Measurements from ENCODE around the gene CSRP3.

Gene CSRP3

GRCh38 chr11:19234231-19234817, 32.5 kb upstream of the CSRP3 start:
- H3K36me3 Mint-ChIP-seq = peaks cover 42% of the 10 kb centered on the region
- peaks cover 13% of the 10 kb centered on the region for H3K4me1 Mint-ChIP-seq
- no peaks in the 10 kb centered on the region for H3K9me3 Mint-ChIP-seq
- ATAC-seq = no peak
- no peak overlapping the region for H3K4me3 Mint-ChIP-seq
- H3K27ac Mint-ChIP-seq = no peak overlapping the region
- DNase-seq (ENCODE audit: low spot score in 2 of 2) = no peak

GRCh38 chr11:19232910-19233503, 31.2 kb upstream of the CSRP3 start:
- Mint-ChIP-seq H3K9me3 (no peaks in the 10 kb centered on the region), H3K27ac (peak overlapping the region; percentile 45), H3K36me3 (peaks cover 29% of the 10 kb centered on the region), H3K4me3 (no peak overlapping the region), H3K4me1 (peaks cover 13% of the 10 kb centered on the region)
- ATAC-seq (no peak), DNase-seq (ENCODE audit: low spot score in 2 of 2) (no peak)

DNA sequence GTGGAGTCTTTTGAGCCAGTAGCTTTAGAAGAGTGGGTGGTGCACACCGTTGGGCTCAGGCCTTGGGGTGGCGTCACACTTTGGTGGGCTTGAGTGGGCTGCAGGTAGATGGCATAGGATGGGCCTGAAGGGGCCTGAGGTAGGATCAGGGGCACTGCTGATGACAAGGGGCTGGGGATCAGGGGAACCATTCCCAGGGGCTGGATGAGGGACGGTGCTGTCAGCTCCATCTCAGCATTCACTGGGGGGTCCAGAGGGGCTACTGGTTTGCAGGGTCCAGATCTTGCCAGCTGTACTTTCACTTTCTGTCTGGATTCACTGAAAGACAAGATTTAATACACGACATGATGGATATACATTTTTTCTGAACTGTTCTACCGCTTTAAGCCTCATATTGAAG, 27.9 kb upstream of the CSRP3 start:
- ATAC-seq (peak; percentile 13), DNase-seq (ENCODE audit: low spot score in 2 of 2) (no peak)
- Mint-ChIP-seq H3K9me3 (no peaks in the 10 kb centered on the region), H3K4me1 (peaks cover 13% of the 10 kb centered on the region), H3K4me3 (no peak overlapping the region), H3K36me3 (peaks cover 7% of the 10 kb centered on the region), H3K27ac (peak overlapping the region; percentile 38)

DNA sequence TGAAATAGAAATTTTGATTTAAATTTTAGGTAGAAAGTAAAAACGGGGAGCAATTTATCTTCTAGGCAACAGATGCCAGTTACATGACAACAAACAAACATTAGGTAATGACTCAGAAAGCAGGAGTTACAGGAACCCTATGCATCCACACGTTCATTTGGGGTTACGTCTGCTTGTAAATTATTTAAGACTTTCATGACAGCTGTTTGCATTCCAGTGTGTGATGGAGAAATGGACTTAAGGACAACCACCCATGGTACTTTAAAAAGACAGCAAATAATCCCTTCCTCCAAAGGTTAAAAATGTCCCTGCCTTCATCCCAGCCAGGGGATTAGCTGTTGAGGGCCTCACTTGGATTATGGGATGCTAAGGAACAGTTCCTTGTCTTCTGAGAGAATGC, 27.2 kb upstream of the CSRP3 start:
- no peaks in the 10 kb centered on the region for H3K36me3 Mint-ChIP-seq
- no peak for DNase-seq (ENCODE audit: low spot score in 2 of 2)
- no peaks in the 10 kb centered on the region for H3K9me3 Mint-ChIP-seq
- peaks cover 13% of the 10 kb centered on the region for H3K4me1 Mint-ChIP-seq
- no peak for ATAC-seq
- no peak overlapping the region for H3K27ac Mint-ChIP-seq
- H3K4me3 Mint-ChIP-seq = no peak overlapping the region

GRCh38 chr11:19226378-19227195, 24.8 kb upstream of the CSRP3 start:
- Mint-ChIP-seq H3K27ac (no peak overlapping the region), H3K9me3 (no peaks in the 10 kb centered on the region), H3K4me3 (no peak overlapping the region), H3K4me1 (peaks cover 9% of the 10 kb centered on the region), H3K36me3 (no peaks in the 10 kb centered on the region)
- DNase-seq (ENCODE audit: low spot score in 2 of 2) (no peak), ATAC-seq (no peak)

- Mint-ChIP-seq H3K36me3 (no peaks in the 10 kb centered on the region), H3K4me1 (peaks cover 9% of the 10 kb centered on the region), H3K27ac (no peak overlapping the region), H3K9me3 (no peaks in the 10 kb centered on the region), H3K4me3 (no peak overlapping the region)
- ATAC-seq = no peak
- no peak for DNase-seq (ENCODE audit: low spot score in 2 of 2)
Observed at GRCh38 chr11:19225581-19225980, 23.8 kb upstream of the CSRP3 start.

GRCh38 chr11:19225123-19225522, 23.3 kb upstream of the CSRP3 start:
- ATAC-seq = no peak
- Mint-ChIP-seq H3K9me3 (no peaks in the 10 kb centered on the region), H3K36me3 (no peaks in the 10 kb centered on the region)

DNA sequence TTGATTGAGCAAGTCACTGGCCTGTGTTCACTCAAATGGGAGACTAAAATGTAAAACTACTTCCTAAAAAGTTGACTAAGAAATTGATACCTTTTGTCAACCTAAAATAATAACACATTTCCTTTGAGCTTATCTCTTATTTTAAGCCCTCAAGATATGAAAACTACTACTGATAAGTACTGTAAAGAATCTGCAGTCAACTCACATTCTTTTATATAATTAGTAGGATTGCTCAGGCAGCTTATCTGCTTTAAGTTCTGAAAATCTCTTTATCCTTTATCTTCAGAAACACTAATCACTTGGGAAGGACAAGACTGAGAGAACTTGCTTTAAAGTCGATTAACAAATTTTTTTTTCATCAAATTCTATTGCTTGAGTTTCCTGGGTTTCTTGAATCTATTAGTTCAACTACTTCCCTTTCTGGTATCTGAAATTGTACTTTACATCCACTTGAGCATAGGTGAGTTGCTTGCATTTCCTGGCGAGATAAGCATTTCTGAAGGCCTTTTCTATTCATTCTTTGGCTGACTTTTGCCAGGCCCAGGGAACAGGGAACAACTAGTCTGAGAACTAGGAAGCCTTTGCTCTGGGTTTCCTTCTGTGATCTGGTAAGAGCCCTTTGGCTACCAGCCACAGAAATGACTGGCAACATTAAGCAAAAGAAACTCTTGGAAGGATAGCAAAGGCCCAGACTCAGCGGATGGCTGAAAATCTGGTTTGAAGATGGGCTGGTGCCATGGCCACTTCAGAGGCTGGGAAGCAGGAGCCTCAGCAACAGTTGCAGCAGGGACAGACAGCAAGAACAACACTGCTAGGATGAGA, 19.3 kb upstream of the CSRP3 start:
- Mint-ChIP-seq H3K27ac (no peak overlapping the region), H3K9me3 (no peaks in the 10 kb centered on the region), H3K4me1 (no peaks in the 10 kb centered on the region), H3K36me3 (no peaks in the 10 kb centered on the region), H3K4me3 (no peak overlapping the region)
- no peak for DNase-seq (ENCODE audit: low spot score in 2 of 2)
- no peak for ATAC-seq

More at GRCh38 chr11:19225123-19225522, 23.3 kb upstream of the CSRP3 start:
- DNase-seq (ENCODE audit: low spot score in 2 of 2) = no peak
- H3K4me3 Mint-ChIP-seq = no peak overlapping the region
- H3K27ac Mint-ChIP-seq = no peak overlapping the region
- H3K4me1 Mint-ChIP-seq = peaks cover 8% of the 10 kb centered on the region

DNA sequence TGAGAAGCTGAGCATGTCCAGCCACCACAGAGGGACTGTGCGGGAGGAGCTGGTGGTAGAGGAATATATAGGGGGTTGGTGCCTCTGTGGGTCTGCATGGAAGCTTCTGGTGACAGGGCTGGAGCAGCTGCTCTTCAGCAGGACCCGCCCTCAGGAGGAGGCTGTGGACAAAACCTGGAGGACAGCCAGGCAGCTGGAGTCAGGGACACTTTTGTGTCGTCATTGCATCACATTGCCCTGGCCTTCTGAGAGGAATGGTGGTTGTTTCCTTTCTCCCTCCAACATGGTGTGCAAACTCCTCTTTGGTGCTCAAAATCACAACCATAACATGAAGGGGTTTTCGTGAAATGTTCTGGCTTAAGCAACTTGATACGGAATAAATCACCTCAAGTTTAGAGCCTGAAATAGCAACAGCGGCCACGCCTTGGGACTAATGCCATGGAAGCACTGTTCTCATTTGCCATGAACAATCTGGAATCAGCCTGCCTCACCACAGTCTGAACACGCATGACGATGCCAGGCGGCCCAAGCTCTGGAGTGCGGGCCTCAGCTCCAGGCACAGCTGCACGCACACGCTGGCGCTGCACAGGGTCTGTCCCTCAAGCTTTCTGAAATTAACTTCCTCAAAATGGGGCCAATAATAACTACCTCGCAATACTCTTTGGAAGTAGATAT, 17.1 kb upstream of the CSRP3 start:
- no peaks in the 10 kb centered on the region for H3K9me3 Mint-ChIP-seq

GRCh38 chr11:19218216-19218615, 16.4 kb upstream of the CSRP3 start:
- no peak for ATAC-seq
- Mint-ChIP-seq H3K9me3 (no peaks in the 10 kb centered on the region), H3K36me3 (no peaks in the 10 kb centered on the region), H3K4me1 (no peaks in the 10 kb centered on the region), H3K27ac (no peak overlapping the region), H3K4me3 (no peak overlapping the region)
- DNase-seq (ENCODE audit: low spot score in 2 of 2) = no peak

More for the DNA sequence above, 17.1 kb upstream of the CSRP3 start:
- ATAC-seq = no peak
- Mint-ChIP-seq H3K4me1 (no peaks in the 10 kb centered on the region), H3K27ac (no peak overlapping the region), H3K36me3 (no peaks in the 10 kb centered on the region), H3K4me3 (no peak overlapping the region)
- no peak for DNase-seq (ENCODE audit: low spot score in 2 of 2)

DNA sequence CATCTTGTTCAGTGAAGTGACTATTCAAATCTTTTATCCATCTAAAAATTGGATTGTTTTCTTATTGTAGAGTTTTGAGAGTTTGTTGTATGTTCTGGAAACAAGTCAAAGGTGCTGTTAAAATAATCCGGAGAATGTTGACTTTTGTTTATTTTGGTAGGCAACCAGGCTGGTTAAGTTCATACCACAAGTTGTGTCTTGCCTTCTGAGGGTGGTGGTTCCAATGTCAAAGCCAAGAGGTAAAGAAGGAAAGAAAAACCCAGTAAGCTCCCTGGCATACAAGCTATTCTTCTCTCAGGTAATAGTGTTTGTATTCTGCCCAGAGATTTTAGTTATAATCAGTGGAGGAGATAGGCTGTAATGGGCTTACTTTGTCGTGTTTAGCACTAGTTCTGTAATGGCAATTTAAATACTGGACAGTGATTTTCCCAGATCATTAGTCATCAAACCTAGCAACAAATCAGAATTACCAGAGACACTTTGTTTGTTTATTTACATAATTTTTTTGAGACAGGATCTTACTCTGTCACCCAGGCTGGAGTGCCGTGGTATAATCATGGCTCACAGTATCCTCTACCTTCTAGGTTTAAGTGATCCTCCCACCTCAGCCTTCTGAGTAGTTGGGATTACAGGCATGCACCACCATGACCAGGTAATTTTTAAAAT, 15.1 kb upstream of the CSRP3 start:
- Mint-ChIP-seq H3K4me3 (no peak overlapping the region), H3K27ac (no peak overlapping the region)

DNA sequence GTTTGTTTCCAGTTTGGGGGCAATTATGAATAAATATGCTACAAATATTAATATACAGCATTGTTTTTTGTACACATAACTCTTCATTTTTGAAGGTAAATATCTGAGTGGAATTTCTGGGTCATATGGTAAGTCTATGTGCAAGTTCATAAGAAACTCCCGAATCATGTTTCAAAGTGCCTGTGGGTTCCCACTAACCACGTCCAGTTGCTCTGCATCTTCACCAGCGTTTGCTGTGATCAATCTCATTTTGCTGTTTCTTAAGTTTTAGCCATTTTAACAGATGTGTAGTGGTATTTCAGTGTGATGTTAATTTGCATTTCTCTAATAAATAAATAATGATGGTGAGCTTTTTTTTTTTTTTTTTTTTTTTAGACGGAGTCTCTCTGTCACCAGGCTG, 14.2 kb upstream of the CSRP3 start:
- H3K36me3 Mint-ChIP-seq = no peaks in the 10 kb centered on the region
- H3K4me3 Mint-ChIP-seq = no peak overlapping the region
- H3K9me3 Mint-ChIP-seq = no peaks in the 10 kb centered on the region
- H3K4me1 Mint-ChIP-seq = no peaks in the 10 kb centered on the region
- no peak overlapping the region for H3K27ac Mint-ChIP-seq
- no peak for DNase-seq (ENCODE audit: low spot score in 2 of 2)
- no peak for ATAC-seq

More for the DNA sequence above, 15.1 kb upstream of the CSRP3 start:
- H3K9me3 Mint-ChIP-seq = no peaks in the 10 kb centered on the region
- ATAC-seq = no peak
- no peak for DNase-seq (ENCODE audit: low spot score in 2 of 2)
- no peaks in the 10 kb centered on the region for H3K36me3 Mint-ChIP-seq
- H3K4me1 Mint-ChIP-seq = no peaks in the 10 kb centered on the region

- DNase-seq (ENCODE audit: low spot score in 2 of 2) (no peak), ATAC-seq (no peak)
- H3K9me3 Mint-ChIP-seq = no peaks in the 10 kb centered on the region
- H3K4me3 Mint-ChIP-seq = no peak overlapping the region
- no peaks in the 10 kb centered on the region for H3K36me3 Mint-ChIP-seq
- H3K27ac Mint-ChIP-seq = no peak overlapping the region
- H3K4me1 Mint-ChIP-seq = no peaks in the 10 kb centered on the region
Observed at GRCh38 chr11:19209617-19210370, 8.0 kb upstream of the CSRP3 start.

- no peaks in the 10 kb centered on the region for H3K4me1 Mint-ChIP-seq
- DNase-seq (ENCODE audit: low spot score in 2 of 2) = no peak
- no peak for ATAC-seq
- no peak overlapping the region for H3K27ac Mint-ChIP-seq
- no peaks in the 10 kb centered on the region for H3K9me3 Mint-ChIP-seq
- H3K4me3 Mint-ChIP-seq = no peak overlapping the region
- no peaks in the 10 kb centered on the region for H3K36me3 Mint-ChIP-seq
Observed at GRCh38 chr11:19208959-19209546, 7.3 kb upstream of the CSRP3 start.
